22Rv1 (cell line): ENCODE data around the gene PUDP.
"Not testable (repeated sequence)": the region's sequence is repeated elsewhere in the genome, so short reads cannot be mapped to it uniquely, and the experiment has no call there.

ENCODE experiments used
- ZFX ChIP-seq: fragments of 450-650 bp; IDR thresholded peaks from 2 replicates; pipeline ENCODE4 v1.6.1; 2017; ENCODE audit warnings: antibody characterized with exemption, borderline replicate concordance
- TF ChIP-seq, protein P1 (sequence below): fragments of 450-650 bp; IDR thresholded peaks from 2 replicates; pipeline ENCODE4 v1.5.1; 2017; ENCODE audit warnings: mild to moderate bottlenecking

DNA sequence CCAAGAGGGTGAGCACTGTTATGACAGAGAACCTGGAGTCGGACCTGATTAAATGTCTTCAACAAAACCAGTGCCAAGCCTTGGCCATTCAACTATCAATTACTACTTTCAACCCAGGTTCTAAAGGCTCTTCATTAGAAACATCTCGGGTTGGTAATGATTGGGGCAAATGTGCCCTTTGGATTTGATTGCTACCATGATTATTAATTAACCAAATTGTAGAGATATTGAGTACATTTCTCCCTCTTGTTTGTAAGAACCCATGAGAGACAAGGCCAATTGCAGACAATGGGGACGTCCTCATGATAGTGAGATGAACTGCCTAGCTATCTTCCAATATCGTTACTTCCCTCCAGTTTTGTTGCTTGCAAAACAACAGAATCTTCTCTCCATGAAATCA, 137.1 kb downstream of the PUDP start:
- TF ChIP-seq, protein P1, sequence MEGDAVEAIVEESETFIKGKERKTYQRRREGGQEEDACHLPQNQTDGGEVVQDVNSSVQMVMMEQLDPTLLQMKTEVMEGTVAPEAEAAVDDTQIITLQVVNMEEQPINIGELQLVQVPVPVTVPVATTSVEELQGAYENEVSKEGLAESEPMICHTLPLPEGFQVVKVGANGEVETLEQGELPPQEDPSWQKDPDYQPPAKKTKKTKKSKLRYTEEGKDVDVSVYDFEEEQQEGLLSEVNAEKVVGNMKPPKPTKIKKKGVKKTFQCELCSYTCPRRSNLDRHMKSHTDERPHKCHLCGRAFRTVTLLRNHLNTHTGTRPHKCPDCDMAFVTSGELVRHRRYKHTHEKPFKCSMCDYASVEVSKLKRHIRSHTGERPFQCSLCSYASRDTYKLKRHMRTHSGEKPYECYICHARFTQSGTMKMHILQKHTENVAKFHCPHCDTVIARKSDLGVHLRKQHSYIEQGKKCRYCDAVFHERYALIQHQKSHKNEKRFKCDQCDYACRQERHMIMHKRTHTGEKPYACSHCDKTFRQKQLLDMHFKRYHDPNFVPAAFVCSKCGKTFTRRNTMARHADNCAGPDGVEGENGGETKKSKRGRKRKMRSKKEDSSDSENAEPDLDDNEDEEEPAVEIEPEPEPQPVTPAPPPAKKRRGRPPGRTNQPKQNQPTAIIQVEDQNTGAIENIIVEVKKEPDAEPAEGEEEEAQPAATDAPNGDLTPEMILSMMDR = not testable (repeated sequence)
- TF ChIP-seq ZFX = not testable (repeated sequence)
